ENCODE results near the gene C1orf159. TPM values are rescaled to one million over a fixed set of nuclear protein-coding genes. Genes with fewer than 3 reads are reported as not detected.
A peak's percentile ranks its signal among the peaks of the same experiment; 100 is the strongest.

Gene C1orf159
- total and polyA plus RNA-seq, 2 donors (not counting 1 experiment from before 2014, with no cell fraction given): 23.0 to 25.6 TPM

DNA sequence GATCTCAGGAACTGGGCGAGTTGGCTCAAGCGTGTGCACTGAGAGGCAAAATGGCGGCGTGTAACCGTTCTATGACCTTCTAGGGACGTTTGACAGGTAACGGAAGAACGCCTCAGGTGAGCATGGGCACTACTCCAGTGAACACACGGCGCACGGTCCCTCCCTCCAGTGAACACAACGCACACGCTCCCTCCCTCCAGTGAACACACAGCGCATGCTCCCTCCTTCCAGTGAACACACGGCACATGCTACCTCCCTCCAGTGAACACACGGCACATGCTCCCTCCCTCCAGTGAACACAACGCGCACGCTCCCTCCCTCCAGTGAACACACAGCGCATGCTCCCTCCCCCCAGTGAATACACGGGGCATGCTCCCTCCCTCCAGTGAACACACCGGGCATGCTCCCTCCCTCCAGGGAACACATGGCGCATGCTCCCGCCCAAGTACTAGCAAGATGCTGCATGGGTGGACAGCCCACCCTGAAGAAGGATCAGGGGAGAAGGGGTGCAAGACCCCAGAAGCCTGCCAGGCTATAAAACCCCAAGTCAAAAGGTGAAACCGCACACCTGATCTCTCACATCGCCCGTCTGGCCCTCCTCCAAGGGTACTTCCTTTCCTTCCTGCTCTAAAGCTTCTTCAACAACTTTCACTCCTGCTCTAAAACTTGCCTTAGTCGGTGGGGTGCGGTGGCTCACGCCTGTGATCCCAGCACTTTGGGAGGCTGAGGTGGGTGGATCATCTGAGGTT, 3.5 kb downstream of the C1orf159 start:
- Histone ChIP-seq H2AFZ (ENCODE audit: insufficient read depth, low read depth, low read length, poor library complexity, severe bottlenecking) (no peak overlapping the region), H3K4me3 (ENCODE audit: control extremely low read depth in 1 of 5, extremely low read depth in 1 of 5, insufficient read depth in 1 of 5, low read depth in 2 of 5, low read length in 4 of 5) (no peak overlapping the region), H3K4me2 (replicated peaks; ENCODE audit: low read depth, low read length, poor library complexity, severe bottlenecking) (no peak overlapping the region), H3K36me3 (replicated peaks in 1 of 2; ENCODE audit: control extremely low read depth in 1 of 2, control insufficient read depth in 1 of 2, extremely low read depth in 1 of 2, insufficient read depth in 2 of 2, low read length in 1 of 2) (no peaks in the 10 kb centered on the region), H3K9me3 (ENCODE audit: control extremely low read depth in 1 of 3, control insufficient read depth in 2 of 3, insufficient read depth in 1 of 3, low read length in 2 of 3) (peaks cover 0 to 31% (median 3%) of the 10 kb centered on the region in 3 donors), H3K27ac (ENCODE audit: low read length in 2 of 2) (no peak overlapping the region), H3K4me1 (ENCODE audit: control insufficient read depth in 2 of 2, insufficient read depth in 2 of 2, low read length in 2 of 2) (peaks cover 8 to 14% of the 10 kb centered on the region in 2 donors), H3K79me2 (ENCODE audit: control insufficient read depth, insufficient read depth, low read length) (peaks cover 62% of the 10 kb centered on the region), H3K9ac (ENCODE audit: low read length) (no peak overlapping the region), H4K20me1 (ENCODE audit: control insufficient read depth, insufficient read depth, low read length, poor library complexity, severe bottlenecking) (no peaks in the 10 kb centered on the region), H3K27me3 (replicated peaks in 1 of 4; ENCODE audit: control extremely low read depth in 1 of 4, control insufficient read depth in 3 of 4, insufficient read depth in 4 of 4, low read length in 3 of 4) (peaks cover 0 to 2% (median under 1%) of the 10 kb centered on the region in 4 experiments)
- ChIA-PET POLR2A (no interaction called here), CTCF (no interaction called here)
- no peak for TF ChIP-seq EZH2 (IDR thresholded peaks at IDR 0.05; ENCODE audit: borderline replicate concordance, insufficient read depth, low read depth, low read length, poor library complexity, severe bottlenecking)
- TF ChIP-seq, protein P1, sequence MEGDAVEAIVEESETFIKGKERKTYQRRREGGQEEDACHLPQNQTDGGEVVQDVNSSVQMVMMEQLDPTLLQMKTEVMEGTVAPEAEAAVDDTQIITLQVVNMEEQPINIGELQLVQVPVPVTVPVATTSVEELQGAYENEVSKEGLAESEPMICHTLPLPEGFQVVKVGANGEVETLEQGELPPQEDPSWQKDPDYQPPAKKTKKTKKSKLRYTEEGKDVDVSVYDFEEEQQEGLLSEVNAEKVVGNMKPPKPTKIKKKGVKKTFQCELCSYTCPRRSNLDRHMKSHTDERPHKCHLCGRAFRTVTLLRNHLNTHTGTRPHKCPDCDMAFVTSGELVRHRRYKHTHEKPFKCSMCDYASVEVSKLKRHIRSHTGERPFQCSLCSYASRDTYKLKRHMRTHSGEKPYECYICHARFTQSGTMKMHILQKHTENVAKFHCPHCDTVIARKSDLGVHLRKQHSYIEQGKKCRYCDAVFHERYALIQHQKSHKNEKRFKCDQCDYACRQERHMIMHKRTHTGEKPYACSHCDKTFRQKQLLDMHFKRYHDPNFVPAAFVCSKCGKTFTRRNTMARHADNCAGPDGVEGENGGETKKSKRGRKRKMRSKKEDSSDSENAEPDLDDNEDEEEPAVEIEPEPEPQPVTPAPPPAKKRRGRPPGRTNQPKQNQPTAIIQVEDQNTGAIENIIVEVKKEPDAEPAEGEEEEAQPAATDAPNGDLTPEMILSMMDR (IDR thresholded peaks at IDR 0.05): no peak
- Mint-ChIP-seq H3K9me3 (ENCODE audit: insufficient read depth) (no peaks in the 10 kb centered on the region), H3K4me1 (peaks cover 15% of the 10 kb centered on the region), H3K27ac (no peak overlapping the region), H3K27me3 (no peaks in the 10 kb centered on the region), H3K4me3 (peak overlapping the region; percentile 37)
- 97% methylated on average over 23 of the region's 30 CpGs for WGBS (ENCODE audit: insufficient coverage)
- ATAC-seq (ENCODE audit: low read depth): no peak
- peak; percentile 15 for DNase-seq
- intact Hi-C loops (cut with micrococcal nuclease): no loop called here

GRCh38 chr1:1111516-1112236, 4.2 kb downstream of the C1orf159 start:
- POLR2A ChIA-PET: interaction anchor here (0.6 kb wide), 1 partner anchor 263 kb away, joined by 3 read pairs; the partner anchor contains the start of gene AURKAIP1
- H3K9me3 ChIP-seq (ENCODE audit: control extremely low read depth in 1 of 3, control insufficient read depth in 2 of 3, insufficient read depth in 1 of 3, low read length in 2 of 3): peaks cover 0 to 31% (median 3%) of the 10 kb centered on the region in 3 donors

More at GRCh38 chr1:1111516-1112236, 4.2 kb downstream of the C1orf159 start:
- ATAC-seq (ENCODE audit: low read depth) (no peak), DNase-seq (peak; percentile 14)
- H2AFZ ChIP-seq (ENCODE audit: insufficient read depth, low read depth, low read length, poor library complexity, severe bottlenecking): no peak overlapping the region
- Mint-ChIP-seq H3K4me1 (peaks cover 11% of the 10 kb centered on the region), H3K27me3 (no peaks in the 10 kb centered on the region), H3K4me3 (no peak overlapping the region), H3K27ac (no peak overlapping the region), H3K9me3 (ENCODE audit: insufficient read depth) (no peaks in the 10 kb centered on the region)
- CTCF ChIA-PET: no interaction called here
- no peak overlapping the region for H3K4me3 ChIP-seq (ENCODE audit: control extremely low read depth in 1 of 5, extremely low read depth in 1 of 5, insufficient read depth in 1 of 5, low read depth in 2 of 5, low read length in 4 of 5)
- H3K27ac ChIP-seq (ENCODE audit: low read length in 2 of 2): no peak overlapping the region
- no peaks in the 10 kb centered on the region for H3K36me3 ChIP-seq (replicated peaks in 1 of 2; ENCODE audit: control extremely low read depth in 1 of 2, control insufficient read depth in 1 of 2, extremely low read depth in 1 of 2, insufficient read depth in 2 of 2, low read length in 1 of 2)
- intact Hi-C loops (cut with micrococcal nuclease): no loop called here
- peaks cover 7% of the 10 kb centered on the region for H4K20me1 ChIP-seq (ENCODE audit: control insufficient read depth, insufficient read depth, low read length, poor library complexity, severe bottlenecking)
- TF ChIP-seq, protein P1 (IDR thresholded peaks at IDR 0.05): no peak
- no peak for TF ChIP-seq EZH2 (IDR thresholded peaks at IDR 0.05; ENCODE audit: borderline replicate concordance, insufficient read depth, low read depth, low read length, poor library complexity, severe bottlenecking)
- H3K9ac ChIP-seq (ENCODE audit: low read length): no peak overlapping the region
- no peaks in the 10 kb centered on the region for H3K27me3 ChIP-seq (replicated peaks in 1 of 4; ENCODE audit: control extremely low read depth in 1 of 4, control insufficient read depth in 3 of 4, insufficient read depth in 4 of 4, low read length in 3 of 4)
- over 99% methylated on average over 27 of the region's 28 CpGs for WGBS (ENCODE audit: insufficient coverage)
- H3K4me1 ChIP-seq (ENCODE audit: control insufficient read depth in 2 of 2, insufficient read depth in 2 of 2, low read length in 2 of 2): peaks cover 4 to 6% of the 10 kb centered on the region in 2 donors
- H3K4me2 ChIP-seq (replicated peaks; ENCODE audit: low read depth, low read length, poor library complexity, severe bottlenecking): no peak overlapping the region
- H3K79me2 ChIP-seq (ENCODE audit: control insufficient read depth, insufficient read depth, low read length): peaks cover 68% of the 10 kb centered on the region
